KMS-11 (cell line): ENCODE measurements around the gene CLCC1.
A peak's percentile ranks its signal among the peaks of the same experiment; 100 is the strongest.

ENCODE experiments used
- H2AFZ ChIP-seq: fragments of 200-600 bp; sonication (generic); 2 replicates; pipeline ENCODE4 v1.6.1; 2016; ENCODE audit warnings: antibody characterized with exemption, mixed run types, low read depth
- H3K27ac ChIP-seq: fragments of 200-600 bp; sonication (generic); 2 replicates; pipeline ENCODE4 v1.6.1; 2016; ENCODE audit warnings: mild to moderate bottlenecking, mixed run types
- H3K27me3 ChIP-seq: fragments of 200-600 bp; sonication (generic); 2 replicates; pipeline ENCODE4 v1.6.1; 2017; ENCODE audit warnings: mild to moderate bottlenecking, low read depth, mixed run types, moderate library complexity; ENCODE audit not compliant: insufficient read depth
- H3K36me3 ChIP-seq: fragments of 200-600 bp; sonication (generic); 2 replicates; pipeline ENCODE4 v1.6.1; 2017; ENCODE audit warnings: mild to moderate bottlenecking, mixed run types; ENCODE audit not compliant: insufficient read depth
- H3K4me1 ChIP-seq: fragments of 200-600 bp; sonication (generic); 2 replicates; pipeline ENCODE4 v1.6.1; 2016; ENCODE audit warnings: mild to moderate bottlenecking, low read depth, mixed run types; ENCODE audit not compliant: poor library complexity, severe bottlenecking
- H3K4me2 ChIP-seq: fragments of 200-600 bp; sonication (generic); 2 replicates; pipeline ENCODE4 v1.7.0; 2016; ENCODE audit warnings: mild to moderate bottlenecking, mixed run types
- H3K4me3 ChIP-seq: fragments of 200-600 bp; sonication (generic); IDR thresholded peaks from 2 replicates; pipeline ENCODE4 v1.6.1; 2017; ENCODE audit warnings: low read depth, low read length, mixed read lengths; ENCODE audit not compliant: insufficient read depth
- H3K79me2 ChIP-seq: fragments of 200-600 bp; sonication (generic); 2 replicates; pipeline ENCODE4 v1.6.1; 2016; ENCODE audit warnings: low read depth, mixed run types; ENCODE audit not compliant: insufficient read depth
- H3K9ac ChIP-seq: fragments of 200-600 bp; sonication (generic); 2 replicates; pipeline ENCODE4 v1.6.1; 2016; ENCODE audit warnings: mild to moderate bottlenecking, mixed run types
- H4K20me1 ChIP-seq: fragments of 200-600 bp; sonication (generic); 2 replicates; pipeline ENCODE4 v1.6.1; 2016; ENCODE audit warnings: mild to moderate bottlenecking, mixed run types; ENCODE audit not compliant: insufficient read depth
- CTCF ChIP-seq: fragments of 200-600 bp; sonication (generic); conservative IDR thresholded peaks from 2 replicates; pipeline ENCODE4 v1.6.1; 2017; ENCODE audit warnings: low read depth, mild to moderate bottlenecking, antibody characterized with exemption, low read length, moderate library complexity, mixed read lengths

The CLCC1 gene

GRCh38 chr1:108972951-108973350, 9.7 kb upstream of the CLCC1 start:
- no peaks in the 10 kb centered on the region for H3K79me2 ChIP-seq
- no peaks in the 10 kb centered on the region for H3K27me3 ChIP-seq
- H3K4me3 ChIP-seq = no peak overlapping the region
- H3K4me1 ChIP-seq = no peaks in the 10 kb centered on the region
- no peak for TF ChIP-seq CTCF
- no peak overlapping the region for H2AFZ ChIP-seq
- no peak overlapping the region for H3K27ac ChIP-seq
- no peaks in the 10 kb centered on the region for H3K36me3 ChIP-seq
- no peak overlapping the region for H3K4me2 ChIP-seq
- H4K20me1 ChIP-seq = no peaks in the 10 kb centered on the region
- H3K9ac ChIP-seq = no peak overlapping the region

- peaks cover 3% of the 10 kb centered on the region for H3K4me1 ChIP-seq
- H2AFZ ChIP-seq = no peak overlapping the region
- H3K4me2 ChIP-seq = no peak overlapping the region
- no peaks in the 10 kb centered on the region for H3K79me2 ChIP-seq
- no peaks in the 10 kb centered on the region for H3K27me3 ChIP-seq
- H3K9ac ChIP-seq = no peak overlapping the region
- no peak overlapping the region for H3K4me3 ChIP-seq
- no peak overlapping the region for H3K27ac ChIP-seq
- no peaks in the 10 kb centered on the region for H3K36me3 ChIP-seq
- H4K20me1 ChIP-seq = no peaks in the 10 kb centered on the region
- no peak for TF ChIP-seq CTCF
Observed at GRCh38 chr1:108969346-108969745, 6.1 kb upstream of the CLCC1 start.

- no peak for TF ChIP-seq CTCF
- H3K4me2 ChIP-seq = peak overlapping the region; percentile 47
- H2AFZ ChIP-seq = peak overlapping the region; percentile 71
- peak overlapping the region; percentile 97 for H3K27ac ChIP-seq
- H3K36me3 ChIP-seq = no peaks in the 10 kb centered on the region
- H3K79me2 ChIP-seq = peaks cover 12% of the 10 kb centered on the region
- peak overlapping the region; percentile 5 for H3K4me3 ChIP-seq
- no peaks in the 10 kb centered on the region for H3K27me3 ChIP-seq
- H4K20me1 ChIP-seq = no peaks in the 10 kb centered on the region
- peaks cover 5% of the 10 kb centered on the region for H3K4me1 ChIP-seq
- peak overlapping the region; percentile 94 for H3K9ac ChIP-seq
Observed at GRCh38 chr1:108962681-108963051, 618 bp downstream of the CLCC1 start.

GRCh38 chr1:108961752-108962486, 1.4 kb downstream of the CLCC1 start:
- Histone ChIP-seq H3K9ac (peak overlapping the region; percentile 94; the same call in 1 of the 2 replicates), H2AFZ (peak overlapping the region; percentile 71; the same call in 1 of the 2 replicates), H3K36me3 (no peaks in the 10 kb centered on the region), H3K4me3 (no peak overlapping the region), H3K4me1 (peaks cover 5% of the 10 kb centered on the region), H4K20me1 (no peaks in the 10 kb centered on the region), H3K79me2 (peaks cover 12% of the 10 kb centered on the region), H3K27ac (peak overlapping the region; percentile 97), H3K4me2 (peak overlapping the region; percentile 47), H3K27me3 (no peaks in the 10 kb centered on the region)
- TF ChIP-seq CTCF = no peak
